ENCODE results near the gene MRTFB.

Gene MRTFB

GRCh38 chr16:14077918-14078317 is 6.8 kb downstream of the MRTFB start:
- no peak overlapping the region for H3K27ac Mint-ChIP-seq
- H3K36me3 Mint-ChIP-seq, result peaks cover 16% of the 10 kb centered on the region
- no peak overlapping the region for H3K4me3 Mint-ChIP-seq
- DNase-seq (ENCODE audit: low spot score in 2 of 2), result no peak
- no peaks in the 10 kb centered on the region for H3K9me3 Mint-ChIP-seq
- H3K27me3 Mint-ChIP-seq, result no peaks in the 10 kb centered on the region
- ATAC-seq (ENCODE audit: low read depth), result no peak
- H3K4me1 Mint-ChIP-seq, result no peaks in the 10 kb centered on the region

DNA sequence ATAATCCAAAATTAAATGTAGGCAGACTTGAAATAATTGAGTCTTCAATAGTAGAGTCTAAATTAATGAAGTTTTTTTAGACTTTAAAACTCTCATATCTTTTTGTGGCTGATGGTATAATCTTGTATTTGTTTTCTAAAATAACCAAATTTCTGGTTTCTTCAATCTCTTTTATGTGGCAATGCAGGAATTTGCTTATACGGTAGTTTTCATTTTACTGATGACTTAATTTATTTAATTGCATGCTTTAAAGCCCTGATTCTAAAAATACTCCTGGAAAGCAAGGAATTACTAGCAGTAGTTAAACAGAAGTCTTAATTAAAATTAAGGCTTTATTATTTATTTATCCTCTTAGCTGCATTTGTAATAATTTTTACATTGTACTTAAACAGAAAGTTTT is 15.4 kb downstream of the MRTFB start:
- peaks cover 9% of the 10 kb centered on the region for H3K4me1 Mint-ChIP-seq
- no peak overlapping the region for H3K27ac Mint-ChIP-seq
- H3K9me3 Mint-ChIP-seq, result no peaks in the 10 kb centered on the region
- no peaks in the 10 kb centered on the region for H3K27me3 Mint-ChIP-seq
- H3K4me3 Mint-ChIP-seq, result no peak overlapping the region
- ATAC-seq (ENCODE audit: low read depth) (no peak), DNase-seq (ENCODE audit: low spot score in 2 of 2) (no peak)
- H3K36me3 Mint-ChIP-seq, result peaks cover 15% of the 10 kb centered on the region

- H3K27ac Mint-ChIP-seq, result no peak overlapping the region
- no peak overlapping the region for H3K4me3 Mint-ChIP-seq
- H3K27me3 Mint-ChIP-seq, result no peaks in the 10 kb centered on the region
- peaks cover 12% of the 10 kb centered on the region for H3K36me3 Mint-ChIP-seq
- no peaks in the 10 kb centered on the region for H3K9me3 Mint-ChIP-seq
- ATAC-seq (ENCODE audit: low read depth), result no peak
- DNase-seq (ENCODE audit: low spot score in 2 of 2), result no peak
- peaks cover 10% of the 10 kb centered on the region for H3K4me1 Mint-ChIP-seq
Observed at GRCh38 chr16:14087181-14087580, 16.1 kb downstream of the MRTFB start.

- ATAC-seq (ENCODE audit: low read depth), result no peak
- Mint-ChIP-seq H3K4me3 (no peak overlapping the region), H3K27me3 (no peaks in the 10 kb centered on the region), H3K27ac (no peak overlapping the region), H3K36me3 (peaks cover 12% of the 10 kb centered on the region), H3K9me3 (no peaks in the 10 kb centered on the region), H3K4me1 (peaks cover 12% of the 10 kb centered on the region)
- no peak for DNase-seq (ENCODE audit: low spot score in 2 of 2)
Observed at GRCh38 chr16:14087590-14088154, 16.6 kb downstream of the MRTFB start.

DNA sequence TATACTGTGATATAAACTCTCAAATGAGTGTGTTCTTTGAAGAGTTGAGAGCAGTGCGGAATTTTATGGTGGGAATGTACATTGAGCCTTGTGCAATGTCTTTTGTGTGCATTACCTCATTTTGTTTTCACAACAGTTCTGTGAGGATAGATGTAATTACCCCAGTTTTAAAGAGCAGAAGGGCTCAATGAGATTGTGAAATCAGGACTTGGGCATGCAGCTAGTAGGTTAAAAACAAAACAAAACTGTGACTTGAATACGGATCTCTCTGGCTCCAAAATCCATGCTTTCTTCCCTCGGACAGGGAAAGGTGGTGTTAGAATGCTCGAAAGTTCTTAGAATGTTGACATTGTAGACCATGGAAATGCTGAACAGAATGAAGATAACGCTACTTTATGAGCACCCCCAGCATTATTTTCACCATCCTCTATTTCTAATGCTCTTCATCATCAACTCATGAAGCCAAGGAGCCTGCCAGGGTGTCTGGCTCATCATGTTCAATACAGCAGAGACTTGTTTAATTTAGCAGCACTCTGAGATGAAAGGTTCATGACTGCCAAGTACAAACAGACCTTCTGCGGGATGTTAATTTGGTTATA is 17.1 kb downstream of the MRTFB start:
- DNase-seq (ENCODE audit: low spot score in 2 of 2), result no peak
- no peak overlapping the region for H3K27ac Mint-ChIP-seq
- H3K9me3 Mint-ChIP-seq, result no peaks in the 10 kb centered on the region
- no peaks in the 10 kb centered on the region for H3K27me3 Mint-ChIP-seq
- no peak overlapping the region for H3K4me3 Mint-ChIP-seq
- H3K36me3 Mint-ChIP-seq, result peaks cover 12% of the 10 kb centered on the region
- ATAC-seq (ENCODE audit: low read depth), result no peak
- peaks cover 12% of the 10 kb centered on the region for H3K4me1 Mint-ChIP-seq

DNA sequence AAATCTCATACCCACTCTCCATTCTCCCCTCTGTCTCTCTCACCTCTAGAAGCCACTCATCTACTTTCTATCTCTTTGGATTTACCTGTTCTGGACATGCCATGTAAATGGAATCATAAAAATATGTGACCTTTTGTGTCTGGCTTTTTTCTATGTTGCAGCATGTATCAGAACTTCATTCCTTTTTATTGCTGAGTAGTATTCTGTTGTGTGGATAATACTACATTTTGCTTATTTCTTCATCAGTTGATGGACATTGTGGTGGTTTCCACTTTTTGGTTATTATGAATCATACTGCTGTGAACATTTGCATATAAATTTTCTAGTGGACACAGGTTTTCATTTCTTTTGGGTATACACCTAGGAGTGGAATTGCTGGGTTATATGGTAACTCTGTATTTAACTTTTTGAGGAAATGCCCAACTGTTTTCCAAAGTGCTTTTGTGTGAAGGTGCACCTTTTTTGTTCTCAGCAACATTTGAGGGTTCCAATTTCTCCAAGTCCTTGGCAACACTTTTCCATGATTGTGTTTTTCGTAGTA is 18.2 kb downstream of the MRTFB start:
- H3K4me3 Mint-ChIP-seq, result no peak overlapping the region
- H3K4me1 Mint-ChIP-seq, result peaks cover 12% of the 10 kb centered on the region
- no peaks in the 10 kb centered on the region for H3K27me3 Mint-ChIP-seq
- no peaks in the 10 kb centered on the region for H3K9me3 Mint-ChIP-seq
- H3K27ac Mint-ChIP-seq, result no peak overlapping the region
- peaks cover 10% of the 10 kb centered on the region for H3K36me3 Mint-ChIP-seq
- DNase-seq (ENCODE audit: low spot score in 2 of 2) (no peak), ATAC-seq (ENCODE audit: low read depth) (no peak)

- peaks cover 16% of the 10 kb centered on the region for H3K36me3 Mint-ChIP-seq
- peaks cover 16% of the 10 kb centered on the region for H3K4me1 Mint-ChIP-seq
- DNase-seq (ENCODE audit: low spot score in 2 of 2), result no peak
- peak overlapping the region; percentile 53 for H3K27ac Mint-ChIP-seq
- no peaks in the 10 kb centered on the region for H3K27me3 Mint-ChIP-seq
- no peaks in the 10 kb centered on the region for H3K9me3 Mint-ChIP-seq
- ATAC-seq (ENCODE audit: low read depth), result no peak
- H3K4me3 Mint-ChIP-seq, result no peak overlapping the region
Observed at GRCh38 chr16:14092561-14092960, 21.4 kb downstream of the MRTFB start.

GRCh38 chr16:14095883-14096551 is 24.9 kb downstream of the MRTFB start:
- H3K27ac Mint-ChIP-seq, result no peak overlapping the region
- H3K27me3 Mint-ChIP-seq, result no peaks in the 10 kb centered on the region
- H3K36me3 Mint-ChIP-seq, result peaks cover 12% of the 10 kb centered on the region
- H3K9me3 Mint-ChIP-seq, result no peaks in the 10 kb centered on the region
- H3K4me3 Mint-ChIP-seq, result no peak overlapping the region
- peaks cover 20% of the 10 kb centered on the region for H3K4me1 Mint-ChIP-seq
- ATAC-seq (ENCODE audit: low read depth) (no peak), DNase-seq (ENCODE audit: low spot score in 2 of 2) (no peak)

- DNase-seq (ENCODE audit: low spot score in 2 of 2), result no peak
- H3K36me3 Mint-ChIP-seq, result peaks cover 12% of the 10 kb centered on the region
Observed at GRCh38 chr16:14097182-14097959, 26.3 kb downstream of the MRTFB start.

DNA sequence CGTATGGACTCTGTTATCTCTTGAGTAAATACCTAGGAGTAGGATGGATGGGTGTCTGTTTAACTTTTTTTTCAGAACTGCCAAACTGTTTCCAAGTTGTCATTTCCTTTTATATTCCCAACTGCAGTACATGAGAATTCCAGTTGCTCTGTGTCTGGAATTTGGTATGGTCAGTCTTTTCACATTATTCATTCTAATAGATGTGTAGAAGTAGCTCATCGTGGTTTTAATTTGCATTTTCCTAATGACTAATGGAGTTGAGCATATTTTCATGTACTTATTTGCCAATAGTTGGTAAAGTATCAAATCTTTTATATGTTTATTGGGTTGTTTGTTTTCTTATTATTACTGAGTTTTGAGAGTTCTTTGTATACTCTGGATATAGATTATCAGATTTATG is 27.0 kb downstream of the MRTFB start:
- DNase-seq (ENCODE audit: low spot score in 2 of 2), result no peak
- peaks cover 24% of the 10 kb centered on the region for H3K4me1 Mint-ChIP-seq
- no peak overlapping the region for H3K4me3 Mint-ChIP-seq
- H3K27ac Mint-ChIP-seq, result no peak overlapping the region
- no peaks in the 10 kb centered on the region for H3K9me3 Mint-ChIP-seq
- H3K27me3 Mint-ChIP-seq, result no peaks in the 10 kb centered on the region
- H3K36me3 Mint-ChIP-seq, result peaks cover 12% of the 10 kb centered on the region
- ATAC-seq (ENCODE audit: low read depth), result no peak

More at GRCh38 chr16:14097182-14097959, 26.3 kb downstream of the MRTFB start:
- no peaks in the 10 kb centered on the region for H3K27me3 Mint-ChIP-seq
- H3K4me1 Mint-ChIP-seq, result peaks cover 21% of the 10 kb centered on the region
- no peaks in the 10 kb centered on the region for H3K9me3 Mint-ChIP-seq
- peak overlapping the region; percentile 46 for H3K27ac Mint-ChIP-seq
- ATAC-seq (ENCODE audit: low read depth), result no peak
- no peak overlapping the region for H3K4me3 Mint-ChIP-seq

- ATAC-seq (ENCODE audit: low read depth) (no peak), DNase-seq (ENCODE audit: low spot score in 2 of 2) (no peak)
- no peaks in the 10 kb centered on the region for H3K27me3 Mint-ChIP-seq
- peaks cover 12% of the 10 kb centered on the region for H3K36me3 Mint-ChIP-seq
- H3K9me3 Mint-ChIP-seq, result no peaks in the 10 kb centered on the region
- H3K4me1 Mint-ChIP-seq, result peaks cover 25% of the 10 kb centered on the region
- no peak overlapping the region for H3K27ac Mint-ChIP-seq
- H3K4me3 Mint-ChIP-seq, result no peak overlapping the region
Observed at GRCh38 chr16:14100825-14101224, 29.7 kb downstream of the MRTFB start.

DNA sequence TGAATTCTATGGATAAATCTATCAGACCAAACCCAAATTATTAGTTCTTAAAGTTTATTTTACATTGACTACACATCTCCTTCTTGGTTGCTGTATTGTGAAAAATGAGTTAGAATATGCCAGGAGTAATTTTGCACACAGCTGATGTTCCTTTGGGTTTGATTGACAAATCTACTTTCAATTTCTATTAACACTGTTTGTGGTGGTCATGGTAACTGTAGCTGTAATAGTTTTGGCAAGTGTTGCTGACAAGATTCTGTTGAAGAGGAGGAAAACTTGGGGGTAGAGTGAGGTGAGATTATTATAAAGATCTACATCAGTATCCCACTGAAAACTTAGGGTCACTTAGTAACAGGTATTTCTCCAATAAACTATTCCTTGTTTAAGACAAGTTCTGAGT is 30.3 kb downstream of the MRTFB start:
- no peak overlapping the region for H3K27ac Mint-ChIP-seq
- peak; percentile 43 for ATAC-seq (ENCODE audit: low read depth)

GRCh38 chr16:14102925-14103720 is 32.0 kb downstream of the MRTFB start:
- H3K9me3 Mint-ChIP-seq, result no peaks in the 10 kb centered on the region
- H3K4me3 Mint-ChIP-seq, result no peak overlapping the region
- peak overlapping the region; percentile 42 for H3K27ac Mint-ChIP-seq
- DNase-seq (ENCODE audit: low spot score in 2 of 2), result no peak
- no peak for ATAC-seq (ENCODE audit: low read depth)
- H3K4me1 Mint-ChIP-seq, result peaks cover 25% of the 10 kb centered on the region
- H3K27me3 Mint-ChIP-seq, result no peaks in the 10 kb centered on the region
- H3K36me3 Mint-ChIP-seq, result peaks cover 6% of the 10 kb centered on the region

More for the DNA sequence above, 30.3 kb downstream of the MRTFB start:
- Mint-ChIP-seq H3K4me1 (peaks cover 28% of the 10 kb centered on the region), H3K9me3 (no peaks in the 10 kb centered on the region), H3K27me3 (no peaks in the 10 kb centered on the region), H3K4me3 (no peak overlapping the region), H3K36me3 (peaks cover 8% of the 10 kb centered on the region)
- no peak for DNase-seq (ENCODE audit: low spot score in 2 of 2)
